B cell (primary cell): ENCODE measurements around the gene IRF2BP1. TPM values are rescaled to one million over a fixed set of nuclear protein-coding genes. Genes with fewer than 3 reads are reported as not detected.

Source experiments
- ATAC-seq: fragments of 200-7000 bp; cut with Tn5 transposase; one replicate; pipeline ENCODE4 v1.10.0; 2021; ENCODE audit warnings: low read depth, mild to moderate bottlenecking, moderate number of reproducible peaks, moderate library complexity
- CTCF ChIA-PET: fragments of 350-600 bp; sonication (Branson Sonifier 250); formaldehyde crosslinking; loops from one replicate; lab custom pipeline; 2021; ENCODE audit warnings: antibody characterized with exemption, inconsistent platforms; lab: Charles Lee
- POLR2A ChIA-PET: fragments of 350-600 bp; sonication (Branson Sonifier 250); formaldehyde crosslinking; loops from one replicate; lab custom pipeline; 2021; ENCODE audit warnings: antibody characterized with exemption; lab: Charles Lee
- DNase-seq: peaks from one replicate; pipeline ENCODE4 v3.0.0; 2013
- H2AFZ ChIP-seq: 2 replicates; pipeline ENCODE4 v1.6.1; 2012; ENCODE audit warnings: mild to moderate bottlenecking, low read depth, low read length; ENCODE audit not compliant: insufficient read depth, poor library complexity, severe bottlenecking
- H3K27ac ChIP-seq, 2 donors: 1 replicate in 1 of 2; 2 replicates in 1 of 2; pipeline ENCODE4 v1.5.1; 2012 to 2013; ENCODE audit warnings: low read length in 2 of 2, mild to moderate bottlenecking in 2 of 2, moderate library complexity in 1 of 2
- H3K27me3 ChIP-seq, 4 experiments: fragments of 200-600 bp in 1 of 4; sonication (generic) in 1 of 4; replicated peaks in 1 of 4; 1 replicate in 2 of 4; 2 replicates in 2 of 4; pipeline versions ENCODE4 v1.6.1 to v1.7.0; 2013 to 2016; ENCODE audit warnings: low read length in 3 of 4, mild to moderate bottlenecking in 2 of 4, mixed read lengths in 1 of 4, moderate library complexity in 1 of 4; ENCODE audit not compliant: insufficient read depth in 4 of 4, control insufficient read depth in 3 of 4; ENCODE audit errors: control extremely low read depth in 1 of 4
- H3K36me3 ChIP-seq, 2 experiments: replicated peaks in 1 of 2; 1 replicate in 1 of 2; 2 replicates in 1 of 2; pipeline versions ENCODE4 v1.6.1 to v1.7.1; 2013; ENCODE audit warnings: low read length in 1 of 2; ENCODE audit not compliant: insufficient read depth in 2 of 2, control insufficient read depth in 1 of 2; ENCODE audit errors: control extremely low read depth in 1 of 2, extremely low read depth in 1 of 2
- H3K4me1 ChIP-seq, 2 donors: fragments of 200-600 bp in 1 of 2; sonication (generic) in 1 of 2; 1 replicate in 1 of 2; 2 replicates in 1 of 2; pipeline versions ENCODE4 v1.5.1 to v1.6.1; 2013 to 2017; ENCODE audit warnings: low read length in 2 of 2; ENCODE audit not compliant: control insufficient read depth in 2 of 2, insufficient read depth in 2 of 2
- H3K4me2 ChIP-seq: replicated peaks from 2 replicates; pipeline ENCODE3; 2012; ENCODE audit warnings: mild to moderate bottlenecking, low read depth, low read length; ENCODE audit not compliant: poor library complexity, severe bottlenecking
- H3K4me3 ChIP-seq, 5 experiments: fragments of 200-600 bp in 1 of 5; sonication (generic) in 1 of 5; 1 replicate in 3 of 5; 2 replicates in 2 of 5; pipeline versions ENCODE4 v1.5.1 to v1.7.0; 2011 to 2016; ENCODE audit warnings: low read length in 4 of 5, mild to moderate bottlenecking in 4 of 5, low read depth in 2 of 5, control low read depth in 1 of 5, moderate library complexity in 1 of 5; ENCODE audit not compliant: insufficient read depth in 1 of 5; ENCODE audit errors: control extremely low read depth in 1 of 5, extremely low read depth in 1 of 5
- H3K79me2 ChIP-seq: fragments of 200-600 bp; sonication (generic); one replicate; pipeline ENCODE4 v1.6.0; 2016; ENCODE audit warnings: low read length; ENCODE audit not compliant: control insufficient read depth, insufficient read depth
- H3K9ac ChIP-seq: fragments of 200-600 bp; sonication (generic); 2 replicates; pipeline ENCODE4 v1.6.1; 2017; ENCODE audit warnings: mild to moderate bottlenecking, low read length, moderate library complexity
- H3K9me3 ChIP-seq, 3 donors: one replicate each; pipeline versions ENCODE4 v1.6.1 to v1.7.1; 2013; ENCODE audit warnings: low read length in 2 of 3; ENCODE audit not compliant: control insufficient read depth in 2 of 3, insufficient read depth in 1 of 3; ENCODE audit errors: control extremely low read depth in 1 of 3
- H4K20me1 ChIP-seq: 2 replicates; pipeline ENCODE4 v1.6.0; 2012; ENCODE audit warnings: mild to moderate bottlenecking, low read length; ENCODE audit not compliant: insufficient read depth, control insufficient read depth, poor library complexity, severe bottlenecking
- H3K27ac Mint-ChIP-seq: one replicate; pipeline ENCODE4 v1.8.0; 2021; ENCODE audit warnings: mixed read lengths
- H3K27me3 Mint-ChIP-seq: one replicate; pipeline ENCODE4 v1.8.0; 2021; ENCODE audit warnings: mixed read lengths
- H3K4me1 Mint-ChIP-seq: one replicate; pipeline ENCODE4 v1.8.0; 2021; ENCODE audit warnings: mixed read lengths
- H3K4me3 Mint-ChIP-seq: one replicate; pipeline ENCODE4 v1.8.0; 2021; ENCODE audit warnings: mixed read lengths
- H3K9me3 Mint-ChIP-seq: one replicate; pipeline ENCODE4 v1.8.0; 2022; ENCODE audit warnings: mixed read lengths; ENCODE audit not compliant: insufficient read depth
- EZH2 ChIP-seq: IDR thresholded peaks from 2 replicates; pipeline ENCODE4 v1.6.1; 2012; ENCODE audit warnings: borderline replicate concordance, low read depth, mild to moderate bottlenecking, moderate library complexity, low read length; ENCODE audit not compliant: insufficient read depth, poor library complexity, severe bottlenecking
- WGBS: methylation state at CpG from one replicate; pipeline ENCODE4 v1.1.5; 2013; ENCODE audit warnings: missing lambda C conversion rate; ENCODE audit not compliant: insufficient coverage; 5-methylcytosine and 5-hydroxymethylcytosine counted together
- intact Hi-C: fragments of 100-400 bp; cut with micrococcal nuclease; formaldehyde crosslinking; loops from one replicate; pipeline ENCODE4 v1.10.0; 2022
- polyA plus RNA-seq: library from polyadenylated mRNA; depleted of rRNA; stranded (reverse); fragments of >200 nt; gene quantifications from 2 replicates; pipeline ENCODE4 v1.2.3, GENCODE V29; 2012
- total RNA-seq, 2 donors: library from RNA; stranded (reverse); fragments of 120-200 nt in 1 of 2; gene quantifications; 1 replicate in 1 of 2; 2 replicates in 1 of 2; pipeline versions ENCODE4 v1.2.3 to v1.2.4, GENCODE V29; 2013 to 2022
- TF ChIP-seq, protein P1 (sequence below): fragments of 200-600 bp; IDR thresholded peaks from one replicate; pipeline ENCODE4 v1.8.0; 2022; ENCODE audit warnings: antibody characterized with exemption, mild to moderate bottlenecking

The IRF2BP1 gene
- total and polyA plus RNA-seq, 2 donors (not counting 1 experiment from before 2014, with no cell fraction given), result 14.9 to 33.9 TPM

DNA sequence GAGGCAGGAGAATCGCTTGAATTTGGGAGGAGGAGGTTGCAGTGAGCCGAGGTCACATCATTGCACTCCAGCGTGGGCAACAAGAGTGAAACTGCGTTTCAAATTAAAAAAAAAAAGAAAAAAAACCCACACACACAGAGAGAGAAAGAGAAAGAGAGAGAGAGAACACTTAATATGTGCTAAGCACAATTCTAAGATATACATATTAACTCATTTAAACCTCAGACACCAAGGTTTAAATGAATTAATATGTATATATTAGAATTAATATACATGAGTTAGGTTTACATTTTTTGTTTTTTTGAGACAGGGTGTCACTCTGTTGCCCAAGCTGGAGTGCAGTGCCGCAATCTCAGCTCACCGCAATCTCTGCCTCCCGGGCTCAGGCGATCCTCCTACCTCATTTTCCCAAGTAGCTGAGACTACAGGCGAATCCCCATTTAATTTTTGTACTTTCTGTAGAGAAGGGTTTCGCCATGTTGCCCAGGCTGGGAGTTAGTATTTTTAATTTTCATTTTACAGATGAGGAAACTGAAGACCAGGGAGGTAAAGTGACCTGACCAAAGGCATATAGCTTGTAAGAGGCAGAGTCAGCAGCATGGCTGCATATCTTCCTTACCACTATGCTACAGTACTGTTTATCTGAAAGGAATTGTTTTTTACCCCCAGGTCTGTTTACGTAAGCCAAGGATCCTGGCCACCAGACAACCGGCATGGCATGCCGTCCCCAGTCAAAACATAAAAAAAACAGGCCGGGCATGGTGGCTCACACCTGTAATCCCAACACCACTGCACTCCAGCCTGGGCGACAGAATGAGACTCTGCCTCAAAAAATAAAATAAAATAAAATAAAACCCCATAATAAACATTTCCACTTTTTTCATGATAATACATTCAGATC lies 25.3 kb downstream of the IRF2BP1 start:
- Histone ChIP-seq H3K4me3 (no peak overlapping the region), H4K20me1 (peaks cover 27% of the 10 kb centered on the region), H3K4me2 (peak overlapping the region; percentile 50), H3K79me2 (peaks cover 64% of the 10 kb centered on the region), H3K4me1 (peaks cover 27 to 33% of the 10 kb centered on the region in 2 donors), H3K27me3 (peaks cover 0 to 14% (median 6%) of the 10 kb centered on the region in 4 experiments), H3K27ac (peak overlapping the region in 1 of 2 donors; percentile 56), H3K36me3 (peaks cover 0 to 25% of the 10 kb centered on the region in 2 experiments), H2AFZ (no peak overlapping the region), H3K9me3 (peaks cover 0 to 4% (median 0%) of the 10 kb centered on the region in 3 donors), H3K9ac (no peak overlapping the region)
- H3K9me3 Mint-ChIP-seq, result no peaks in the 10 kb centered on the region
- peaks cover 34% of the 10 kb centered on the region for H3K4me1 Mint-ChIP-seq
- ATAC-seq (no peak), DNase-seq (no peak)
- ChIA-PET POLR2A (no interaction called here), CTCF (interaction anchor here (0.6 to 2.2 kb wide), 3 partner anchors 22 to 421 kb away, joined by 3 to 7 read pairs (median 5); no protein-coding TSS in a partner anchor)
- peak overlapping the region; percentile 91 for H3K4me3 Mint-ChIP-seq
- H3K27me3 Mint-ChIP-seq, result peaks cover 10% of the 10 kb centered on the region
- WGBS, result 86% methylated on average over 4 of the region's 15 CpGs
- intact Hi-C loops, result no loop called here
- H3K27ac Mint-ChIP-seq, result no peak overlapping the region
- TF ChIP-seq, protein P1, sequence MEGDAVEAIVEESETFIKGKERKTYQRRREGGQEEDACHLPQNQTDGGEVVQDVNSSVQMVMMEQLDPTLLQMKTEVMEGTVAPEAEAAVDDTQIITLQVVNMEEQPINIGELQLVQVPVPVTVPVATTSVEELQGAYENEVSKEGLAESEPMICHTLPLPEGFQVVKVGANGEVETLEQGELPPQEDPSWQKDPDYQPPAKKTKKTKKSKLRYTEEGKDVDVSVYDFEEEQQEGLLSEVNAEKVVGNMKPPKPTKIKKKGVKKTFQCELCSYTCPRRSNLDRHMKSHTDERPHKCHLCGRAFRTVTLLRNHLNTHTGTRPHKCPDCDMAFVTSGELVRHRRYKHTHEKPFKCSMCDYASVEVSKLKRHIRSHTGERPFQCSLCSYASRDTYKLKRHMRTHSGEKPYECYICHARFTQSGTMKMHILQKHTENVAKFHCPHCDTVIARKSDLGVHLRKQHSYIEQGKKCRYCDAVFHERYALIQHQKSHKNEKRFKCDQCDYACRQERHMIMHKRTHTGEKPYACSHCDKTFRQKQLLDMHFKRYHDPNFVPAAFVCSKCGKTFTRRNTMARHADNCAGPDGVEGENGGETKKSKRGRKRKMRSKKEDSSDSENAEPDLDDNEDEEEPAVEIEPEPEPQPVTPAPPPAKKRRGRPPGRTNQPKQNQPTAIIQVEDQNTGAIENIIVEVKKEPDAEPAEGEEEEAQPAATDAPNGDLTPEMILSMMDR, result no peak
- no peak for TF ChIP-seq EZH2
